Skeletal muscle tissue (tissue), 4 donors: Measurements from ENCODE around the gene HSF5. TPM values are rescaled to one million over a fixed set of nuclear protein-coding genes. Genes with fewer than 3 reads are reported as not detected.
"Not testable (repeated sequence)": the region's sequence is repeated elsewhere in the genome, so short reads cannot be mapped to it uniquely, and the experiment has no call there.

Source experiments
- H3K27ac ChIP-seq: one replicate; pipeline ENCODE4 v1.7.0; 2013; ENCODE audit warnings: mild to moderate bottlenecking, low read depth, low read length, inconsistent platforms
- H3K27me3 ChIP-seq, 3 donors: one replicate each; pipeline ENCODE4 v1.7.0; 2013; ENCODE audit warnings: low read length in 3 of 3; ENCODE audit not compliant: control insufficient read depth in 3 of 3, insufficient read depth in 3 of 3
- H3K36me3 ChIP-seq, 3 donors: one replicate each; pipeline ENCODE4 v1.7.0; 2013; ENCODE audit warnings: low read length in 3 of 3; ENCODE audit not compliant: control insufficient read depth in 3 of 3, insufficient read depth in 3 of 3
- H3K4me1 ChIP-seq, 3 donors: one replicate each; pipeline ENCODE4 v1.7.0; 2013; ENCODE audit warnings: low read length in 3 of 3, mild to moderate bottlenecking in 3 of 3; ENCODE audit not compliant: control insufficient read depth in 3 of 3, insufficient read depth in 3 of 3
- H3K4me3 ChIP-seq, 3 donors: one replicate each; pipeline ENCODE4 v1.7.0; 2013; ENCODE audit warnings: low read length in 3 of 3
- H3K9ac ChIP-seq, 3 donors: one replicate each; pipeline ENCODE4 v1.7.0; 2013; ENCODE audit warnings: low read length in 3 of 3, mild to moderate bottlenecking in 3 of 3, moderate library complexity in 2 of 3, low read depth in 1 of 3
- H3K9me3 ChIP-seq, 3 donors: one replicate each; pipeline ENCODE4 v1.7.0; 2013; ENCODE audit warnings: low read length in 3 of 3; ENCODE audit not compliant: control insufficient read depth in 3 of 3
- total RNA-seq: library from RNA; depleted of rRNA; stranded (reverse); fragments of >200 nt; gene quantifications from one replicate; pipeline ENCODE4 v1.2.3, GENCODE V29; 2014
- donor health status: Osteomylitis.

Gene HSF5
- total RNA-seq, 1 donor from 2014 or later, result under 0.01 TPM

DNA sequence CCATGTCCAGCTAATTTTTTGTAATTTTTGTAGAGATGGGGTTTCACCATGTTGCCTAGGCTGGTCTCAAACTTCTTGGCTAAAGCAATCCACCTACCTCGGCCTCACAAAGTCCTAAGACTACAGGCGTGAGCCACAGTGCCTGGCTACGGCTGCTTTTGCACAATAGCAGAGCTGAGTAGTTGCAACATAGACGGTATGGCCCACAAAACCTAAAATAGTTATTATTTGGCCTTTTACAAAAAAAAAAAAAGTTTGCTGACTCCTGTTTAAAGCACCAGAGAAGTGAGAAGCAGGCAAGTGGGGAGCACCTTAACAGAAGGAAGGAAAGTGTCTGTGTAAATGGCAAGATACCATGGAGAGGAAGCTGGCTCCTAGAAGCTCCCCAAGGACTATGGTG is 5.3 kb upstream of the HSF5 start:
- no peaks in the 10 kb centered on the region for H3K27me3 ChIP-seq
- H3K27ac ChIP-seq, result no peak overlapping the region
- no peaks in the 10 kb centered on the region for H3K4me1 ChIP-seq
- H3K9ac ChIP-seq, result no peak overlapping the region
- H3K4me3 ChIP-seq, result no peak overlapping the region
- no peaks in the 10 kb centered on the region for H3K9me3 ChIP-seq
- H3K36me3 ChIP-seq, result peaks cover 47 to 79% (median 70%) of the 10 kb centered on the region in 3 donors

GRCh38 chr17:58492238-58493121 is 4.3 kb upstream of the HSF5 start:
- no peak overlapping the region for H3K9ac ChIP-seq
- no peaks in the 10 kb centered on the region for H3K4me1 ChIP-seq
- peaks cover 48 to 73% (median 65%) of the 10 kb centered on the region in 3 donors for H3K36me3 ChIP-seq
- H3K9me3 ChIP-seq, result no peaks in the 10 kb centered on the region
- no peak overlapping the region for H3K27ac ChIP-seq
- no peaks in the 10 kb centered on the region for H3K27me3 ChIP-seq
- no peak overlapping the region for H3K4me3 ChIP-seq

DNA sequence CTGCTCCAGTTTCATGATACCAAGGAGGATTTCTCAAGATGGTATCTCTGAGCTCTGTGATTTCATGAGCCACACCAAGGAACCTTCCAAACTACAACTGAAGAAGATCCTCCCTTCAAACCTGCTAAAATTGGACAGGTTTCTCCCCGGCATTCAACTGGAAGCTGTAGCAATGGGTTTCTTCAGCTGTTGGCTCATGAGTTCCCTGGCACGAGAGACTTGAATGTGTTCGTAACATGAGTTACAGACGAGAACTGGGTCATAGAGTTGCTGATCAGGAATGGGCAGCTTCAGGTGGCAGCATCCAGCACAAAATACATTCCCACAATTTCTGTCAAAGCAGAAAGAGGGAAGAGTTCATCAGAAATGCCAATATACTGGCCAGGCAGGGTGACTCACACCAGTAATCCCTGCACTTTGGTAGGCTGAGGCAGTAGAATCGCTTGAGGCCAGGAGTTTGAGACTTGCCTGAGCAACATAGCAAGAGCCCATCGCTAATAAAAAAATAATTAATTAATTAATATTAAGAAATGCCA is 3.4 kb upstream of the HSF5 start:
- Histone ChIP-seq H3K27ac (no peak overlapping the region), H3K36me3 (peaks cover 45 to 64% (median 64%) of the 10 kb centered on the region in 3 donors), H3K9ac (no peak overlapping the region), H3K27me3 (no peaks in the 10 kb centered on the region), H3K9me3 (no peaks in the 10 kb centered on the region), H3K4me1 (no peaks in the 10 kb centered on the region), H3K4me3 (no peak overlapping the region)

DNA sequence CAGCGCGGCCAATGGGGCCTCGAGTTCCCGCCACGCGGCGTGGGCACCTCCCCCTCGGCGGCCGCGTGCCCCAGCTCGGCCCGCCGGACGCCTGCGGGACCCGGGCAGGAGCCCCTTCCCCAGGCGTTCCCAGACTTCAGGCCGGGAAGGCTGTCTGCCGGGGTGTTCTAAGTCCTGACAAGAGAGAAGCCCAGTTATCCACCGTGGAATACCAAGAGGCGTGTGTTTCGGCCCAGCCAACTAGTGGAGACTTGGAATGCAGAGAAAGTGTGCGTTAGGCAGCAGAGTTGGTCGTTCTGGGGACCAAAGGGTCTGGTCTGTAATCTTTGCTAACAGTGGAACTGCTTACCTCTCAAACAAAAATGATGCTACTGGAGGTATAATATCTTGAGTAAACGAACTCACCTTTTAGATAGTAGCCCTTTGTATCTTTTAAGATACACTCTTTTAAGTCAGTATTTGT is 251 bp upstream of the HSF5 start:
- Histone ChIP-seq H3K4me1 (no peaks in the 10 kb centered on the region), H3K9me3 (no peaks in the 10 kb centered on the region), H3K36me3 (peaks cover 23 to 38% (median 37%) of the 10 kb centered on the region in 3 donors), H3K9ac (no peak overlapping the region), H3K4me3 (no peak overlapping the region), H3K27me3 (no peaks in the 10 kb centered on the region), H3K27ac (no peak overlapping the region)

GRCh38 chr17:58484600-58484999 is 3.6 kb downstream of the HSF5 start:
- H3K9ac ChIP-seq, result no peak overlapping the region
- H3K4me1 ChIP-seq, result no peaks in the 10 kb centered on the region
- H3K27me3 ChIP-seq, result no peaks in the 10 kb centered on the region
- no peaks in the 10 kb centered on the region for H3K9me3 ChIP-seq
- peaks cover 2 to 6% (median 5%) of the 10 kb centered on the region in 3 donors for H3K36me3 ChIP-seq
- H3K27ac ChIP-seq, result no peak overlapping the region
- H3K4me3 ChIP-seq, result no peak overlapping the region

DNA sequence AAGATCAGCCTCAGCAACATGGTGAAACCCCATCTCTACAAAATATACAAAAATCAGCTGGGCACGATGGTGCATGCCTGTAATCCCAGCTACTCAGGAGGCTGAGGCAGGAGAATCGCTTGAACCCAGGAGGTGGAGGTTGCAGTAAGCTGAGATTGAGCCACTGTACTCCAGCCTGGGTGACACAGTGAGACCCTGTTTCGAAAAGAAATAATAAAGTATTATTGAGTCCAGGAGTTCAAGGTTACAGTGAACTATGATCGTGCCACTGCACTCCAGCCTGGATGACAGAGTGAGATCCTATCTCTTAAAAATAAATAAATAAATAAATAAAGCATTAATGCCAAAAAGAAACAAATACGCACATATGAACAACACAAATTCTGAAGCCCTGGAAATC is 6.4 kb downstream of the HSF5 start:
- H3K27me3 ChIP-seq, H3K4me1 ChIP-seq, H3K4me3 ChIP-seq, H3K9me3 ChIP-seq, H3K36me3 ChIP-seq, H3K9ac ChIP-seq, H3K27ac ChIP-seq: not testable (repeated sequence)

DNA sequence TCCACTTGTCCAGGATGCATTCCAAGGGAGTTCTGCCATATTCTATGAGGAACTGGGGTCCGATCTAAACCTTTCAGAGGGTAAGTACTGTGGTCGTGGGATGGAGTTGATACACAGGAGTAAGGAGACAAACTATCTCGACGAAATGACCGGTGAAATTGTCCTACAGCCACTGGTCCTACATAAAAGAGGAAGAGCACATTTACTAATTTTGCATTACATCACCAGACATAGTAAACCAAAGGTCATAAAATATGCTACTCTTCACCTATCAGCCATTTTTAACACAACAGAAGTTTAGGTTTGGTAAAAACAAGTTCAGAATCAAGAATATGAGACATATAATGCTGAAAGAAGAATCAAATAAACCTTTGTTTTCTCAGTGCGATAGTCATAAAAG is 8.1 kb downstream of the HSF5 start:
- Histone ChIP-seq H3K36me3 (no peaks in the 10 kb centered on the region), H3K4me1 (no peaks in the 10 kb centered on the region), H3K9me3 (no peaks in the 10 kb centered on the region), H3K27ac (no peak overlapping the region), H3K4me3 (no peak overlapping the region), H3K27me3 (no peaks in the 10 kb centered on the region), H3K9ac (no peak overlapping the region)

DNA sequence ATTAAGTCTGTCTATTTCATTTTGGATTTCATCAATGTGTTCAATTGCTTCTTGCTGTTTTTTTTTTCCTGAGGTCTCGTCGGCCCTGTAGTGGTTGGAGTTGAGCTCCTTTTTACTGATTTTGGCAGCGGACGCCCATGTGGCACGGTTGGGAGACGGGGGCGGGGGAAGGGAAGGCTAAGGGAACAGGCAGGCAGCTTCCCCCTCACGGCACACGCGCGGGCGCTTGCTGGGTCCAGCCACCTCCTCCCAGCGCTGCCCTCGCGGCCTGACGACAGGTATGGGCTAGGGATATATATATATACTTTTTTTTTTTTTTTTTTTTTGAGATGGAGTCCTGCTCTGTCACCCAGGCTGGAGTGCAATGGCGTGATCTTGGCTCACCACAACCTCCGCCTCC is 11.4 kb downstream of the HSF5 start:
- no peaks in the 10 kb centered on the region for H3K4me1 ChIP-seq
- H3K9ac ChIP-seq, result no peak overlapping the region
- no peaks in the 10 kb centered on the region for H3K36me3 ChIP-seq
- H3K27ac ChIP-seq, result no peak overlapping the region
- H3K9me3 ChIP-seq, result no peaks in the 10 kb centered on the region
- no peak overlapping the region for H3K4me3 ChIP-seq
- no peaks in the 10 kb centered on the region for H3K27me3 ChIP-seq

DNA sequence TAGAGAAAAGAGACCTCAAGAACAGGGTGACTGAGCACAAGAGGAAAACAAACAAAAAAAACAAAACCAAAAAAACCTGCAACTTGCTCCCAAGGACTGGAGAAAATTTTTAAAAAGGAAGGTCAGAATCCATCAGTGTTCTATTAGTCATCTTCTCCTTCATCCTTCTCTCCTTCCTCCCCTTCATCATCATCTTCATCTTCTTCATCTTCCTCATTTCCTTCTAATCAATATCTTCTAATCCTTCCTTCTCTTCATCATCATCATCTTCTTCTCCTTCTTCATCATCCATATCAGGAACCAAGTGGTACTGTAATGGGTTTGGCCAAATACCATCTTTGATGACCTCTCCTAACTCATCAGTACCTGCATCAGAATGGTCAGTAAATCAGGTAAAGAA is 12.2 kb downstream of the HSF5 start:
- Histone ChIP-seq H3K9me3 (no peaks in the 10 kb centered on the region), H3K4me1 (no peaks in the 10 kb centered on the region), H3K27ac (no peak overlapping the region), H3K27me3 (no peaks in the 10 kb centered on the region), H3K9ac (no peak overlapping the region), H3K36me3 (no peaks in the 10 kb centered on the region), H3K4me3 (no peak overlapping the region)

- no peak overlapping the region for H3K9ac ChIP-seq
- no peak overlapping the region for H3K4me3 ChIP-seq
- H3K4me1 ChIP-seq, result no peaks in the 10 kb centered on the region
- no peaks in the 10 kb centered on the region for H3K36me3 ChIP-seq
- peaks cover 0 to 3% (median 0%) of the 10 kb centered on the region in 3 donors for H3K27me3 ChIP-seq
- no peak overlapping the region for H3K27ac ChIP-seq
- no peaks in the 10 kb centered on the region for H3K9me3 ChIP-seq
Observed at GRCh38 chr17:58470356-58470755, 17.9 kb downstream of the HSF5 start.
